HEK293 (cell line): ENCODE data around the gene PTH2R.
"Not testable (repeated sequence)": the region's sequence is repeated elsewhere in the genome, so short reads cannot be mapped to it uniquely, and the experiment has no call there.

ENCODE experiments used
- CTCF ChIA-PET: fragments of 350-600 bp; formaldehyde crosslinking; extraction: SDS; loops from one replicate; lab custom pipeline; 2021; ENCODE audit warnings: antibody characterized with exemption; lab: Yijun Ruan, JAX
- POLR2A ChIA-PET: fragments of 300-600 bp; formaldehyde crosslinking; extraction: SDS; loops from one replicate; lab custom pipeline; 2020; ENCODE audit warnings: antibody characterized with exemption, inconsistent platforms; lab: Yijun Ruan, JAX
- H3K27ac ChIP-seq: fragments of 200-500 bp; sonication (Bioruptor generic); 2 replicates; pipeline ENCODE4 v1.5.1; 2014; ENCODE audit warnings: low read depth, low read length, control low read depth, inconsistent platforms; ENCODE audit errors: extremely low read depth
- H3K36me3 ChIP-seq, 2 experiments: fragments of 200-500 bp in 1 of 2; sonication (Bioruptor generic) in 1 of 2; 1 replicate in 1 of 2; 2 replicates in 1 of 2; pipeline ENCODE4 v1.5.1; 2014 to 2017; ENCODE audit warnings: inconsistent platforms in 2 of 2, low read length in 2 of 2; ENCODE audit not compliant: control insufficient read depth in 2 of 2, insufficient read depth in 1 of 2
- H3K4me1 ChIP-seq: fragments of 200-500 bp; sonication (Bioruptor generic); 2 replicates; pipeline ENCODE4 v1.5.1; 2014; ENCODE audit warnings: mild to moderate bottlenecking, low read length, inconsistent platforms; ENCODE audit not compliant: control insufficient read depth, insufficient read depth
- H3K4me3 ChIP-seq: 2 replicates; pipeline ENCODE4 v1.5.1; 2011; ENCODE audit warnings: low read depth, mild to moderate bottlenecking, control low read depth, low read length, moderate library complexity
- H3K9me3 ChIP-seq: fragments of 200-500 bp; sonication (Bioruptor generic); 2 replicates; pipeline ENCODE4 v1.5.1; 2014; ENCODE audit warnings: low read depth, low read length, inconsistent platforms; ENCODE audit not compliant: control insufficient read depth, insufficient read depth
- BCL6B ChIP-seq: fragments of 450-650 bp; formaldehyde crosslinking; IDR thresholded peaks from 2 replicates; pipeline ENCODE4 v1.5.1; 2017; ENCODE audit warnings: missing biosample characterization, missing genetic modification characterization
- GLI2 ChIP-seq: fragments of 450-650 bp; formaldehyde crosslinking; IDR thresholded peaks from 2 replicates; pipeline ENCODE4; 2017; ENCODE audit warnings: missing biosample characterization, missing genetic modification characterization, low read depth, borderline replicate concordance
- HOXC10 ChIP-seq: sonication (generic); formaldehyde crosslinking; IDR thresholded peaks from 2 replicates; pipeline ENCODE4 v1.8.1; 2023; ENCODE audit warnings: mild to moderate bottlenecking, missing genetic modification reagents
- REPIN1 ChIP-seq: fragments of 450-650 bp; formaldehyde crosslinking; IDR thresholded peaks from 2 replicates; pipeline ENCODE4 v1.5.1; 2017; ENCODE audit warnings: missing biosample characterization, missing genetic modification characterization, low read depth
- TSHZ1 ChIP-seq: fragments of 450-650 bp; formaldehyde crosslinking; IDR thresholded peaks from 2 replicates; pipeline ENCODE4 v1.5.1; 2016; ENCODE audit warnings: missing biosample characterization, missing genetic modification characterization, borderline replicate concordance
- ZBTB20 ChIP-seq: fragments of 450-650 bp; formaldehyde crosslinking; IDR thresholded peaks from 2 replicates; pipeline ENCODE4 v1.5.1; 2016; ENCODE audit warnings: missing biosample characterization, missing genetic modification characterization
- ZBTB21 ChIP-seq: fragments of 450-650 bp; formaldehyde crosslinking; IDR thresholded peaks from 2 replicates; pipeline ENCODE4 v1.5.1; 2017; ENCODE audit warnings: missing biosample characterization, missing genetic modification characterization
- ZBTB7A ChIP-seq: fragments of 450-650 bp; formaldehyde crosslinking; IDR thresholded peaks from 2 replicates; pipeline ENCODE4 v1.5.1; 2016; ENCODE audit warnings: low read depth, missing biosample characterization, missing genetic modification characterization
- ZEB2 ChIP-seq: fragments of 450-650 bp; formaldehyde crosslinking; IDR thresholded peaks from 2 replicates; pipeline ENCODE4 v1.5.1; 2016; ENCODE audit warnings: missing biosample characterization, missing genetic modification characterization
- ZFP3 ChIP-seq: fragments of 450-650 bp; formaldehyde crosslinking; IDR thresholded peaks from 2 replicates; pipeline ENCODE4 v1.5.1; 2016; ENCODE audit warnings: low read depth, missing biosample characterization, missing genetic modification characterization
- ZNF146 ChIP-seq: fragments of 450-650 bp; formaldehyde crosslinking; IDR thresholded peaks from 2 replicates; pipeline ENCODE4 v1.5.1; 2016; ENCODE audit warnings: missing biosample characterization, missing genetic modification characterization
- ZNF16 ChIP-seq: fragments of 450-650 bp; formaldehyde crosslinking; IDR thresholded peaks from 2 replicates; pipeline ENCODE4 v1.5.1; 2016; ENCODE audit warnings: low read depth, missing biosample characterization, missing genetic modification characterization
- ZNF174 ChIP-seq: fragments of 450-650 bp; formaldehyde crosslinking; IDR thresholded peaks from 2 replicates; pipeline ENCODE4 v1.5.0; 2017; ENCODE audit warnings: missing biosample characterization, mild to moderate bottlenecking, missing genetic modification characterization
- ZNF202 ChIP-seq: fragments of 450-650 bp; formaldehyde crosslinking; IDR thresholded peaks from 2 replicates; pipeline ENCODE4 v1.5.1; 2016; ENCODE audit warnings: missing biosample characterization, missing genetic modification characterization, borderline replicate concordance
- ZNF214 ChIP-seq: fragments of 450-650 bp; formaldehyde crosslinking; IDR thresholded peaks from 2 replicates; pipeline ENCODE4 v1.5.1; 2017; ENCODE audit warnings: missing biosample characterization, mild to moderate bottlenecking, missing genetic modification characterization, borderline replicate concordance
- ZNF585B ChIP-seq: fragments of 450-650 bp; formaldehyde crosslinking; IDR thresholded peaks from 2 replicates; pipeline ENCODE4 v1.5.1; 2016; ENCODE audit warnings: missing biosample characterization, missing genetic modification characterization
- TF ChIP-seq, protein P1 (sequence below): fragments of 450-650 bp; formaldehyde crosslinking; IDR thresholded peaks from 2 replicates; pipeline ENCODE4 v1.5.1; 2016; ENCODE audit warnings: missing biosample characterization, missing genetic modification characterization, borderline replicate concordance

The PTH2R gene

DNA sequence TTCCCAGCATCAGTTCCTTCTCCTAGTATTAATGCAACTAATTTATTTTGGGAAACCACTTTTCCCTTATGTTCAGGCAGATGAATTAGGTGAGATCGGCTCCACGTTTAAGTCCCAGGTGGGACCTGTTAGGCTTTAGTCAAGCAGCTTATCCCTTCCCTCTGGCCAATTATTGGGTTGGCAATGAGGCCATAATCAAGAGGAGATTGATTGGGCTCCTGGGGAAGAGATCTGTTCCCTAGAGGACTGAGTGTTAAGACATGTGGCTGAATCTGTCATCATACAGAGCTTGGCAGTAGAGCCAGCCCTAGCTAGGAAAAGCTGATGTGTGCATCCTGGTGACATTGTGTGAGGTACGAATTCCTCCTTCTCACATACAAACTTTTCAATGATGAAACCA is 104.4 kb downstream of the PTH2R start:
- POLR2A ChIA-PET, result interaction anchor here (0.7 kb wide), 1 partner anchor 87 kb away, joined by 3 read pairs; no protein-coding TSS in a partner anchor

DNA sequence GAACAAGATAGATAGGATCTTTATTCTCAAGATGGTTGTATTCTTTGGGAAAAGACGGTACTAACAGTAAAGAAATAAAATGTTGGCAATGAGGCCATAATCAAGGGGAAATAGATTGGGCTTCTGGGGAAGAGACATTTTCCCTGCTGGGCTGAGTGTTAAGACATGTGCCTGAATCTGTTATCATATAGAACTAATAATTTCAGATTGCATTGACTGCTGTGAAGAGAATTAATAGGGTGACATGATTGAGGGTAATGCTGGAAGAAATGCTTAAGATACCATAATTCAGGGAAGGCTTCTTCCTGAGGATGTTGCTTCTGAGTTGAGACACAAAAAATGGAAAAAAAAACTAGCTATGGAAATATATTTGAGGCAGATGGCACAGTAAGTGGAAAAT is 105.0 kb downstream of the PTH2R start:
- TF ChIP-seq ZNF174 (tag by site-specific recombination) (no peak), ZNF16 (no peak), ZNF214 (tag by site-specific recombination) (no peak), ZBTB7A (tag by site-specific recombination) (no peak), ZBTB20 (no peak), HOXC10 (CRISPR knock-in tag) (no peak)
- TF ChIP-seq, protein P1, sequence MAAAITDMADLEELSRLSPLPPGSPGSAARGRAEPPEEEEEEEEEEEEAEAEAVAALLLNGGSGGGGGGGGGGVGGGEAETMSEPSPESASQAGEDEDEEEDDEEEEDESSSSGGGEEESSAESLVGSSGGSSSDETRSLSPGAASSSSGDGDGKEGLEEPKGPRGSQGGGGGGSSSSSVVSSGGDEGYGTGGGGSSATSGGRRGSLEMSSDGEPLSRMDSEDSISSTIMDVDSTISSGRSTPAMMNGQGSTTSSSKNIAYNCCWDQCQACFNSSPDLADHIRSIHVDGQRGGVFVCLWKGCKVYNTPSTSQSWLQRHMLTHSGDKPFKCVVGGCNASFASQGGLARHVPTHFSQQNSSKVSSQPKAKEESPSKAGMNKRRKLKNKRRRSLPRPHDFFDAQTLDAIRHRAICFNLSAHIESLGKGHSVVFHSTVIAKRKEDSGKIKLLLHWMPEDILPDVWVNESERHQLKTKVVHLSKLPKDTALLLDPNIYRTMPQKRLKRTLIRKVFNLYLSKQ, result no peak
- no peaks in the 10 kb centered on the region for H3K4me1 ChIP-seq
- H3K36me3 ChIP-seq, result no peaks in the 10 kb centered on the region
- no peaks in the 10 kb centered on the region for H3K9me3 ChIP-seq
- ChIA-PET POLR2A (interaction anchor here (0.7 kb wide), 1 partner anchor 86 kb away, joined by 3 read pairs; no protein-coding TSS in a partner anchor), CTCF (no interaction called here)
- H3K4me3 ChIP-seq, result no peak overlapping the region
- H3K27ac ChIP-seq, result no peak overlapping the region

More for the DNA sequence above, 104.4 kb downstream of the PTH2R start:
- H3K4me1 ChIP-seq, result no peaks in the 10 kb centered on the region
- H3K27ac ChIP-seq, result no peak overlapping the region
- H3K9me3 ChIP-seq, result no peaks in the 10 kb centered on the region
- TF ChIP-seq BCL6B (no peak), ZFP3 (tag by site-specific recombination) (no peak), GLI2 (no peak), TSHZ1 (tag by site-specific recombination) (no peak), ZNF146 (tag by site-specific recombination) (no peak), ZBTB21 (tag by site-specific recombination) (no peak), ZEB2 (tag by site-specific recombination) (no peak), ZNF202 (tag by site-specific recombination) (no peak)
- CTCF ChIA-PET, result interaction anchor here (1.6 kb wide), 1 partner anchor 10 kb away, joined by 7 read pairs; no protein-coding TSS in a partner anchor
- H3K36me3 ChIP-seq, result no peaks in the 10 kb centered on the region
- no peak overlapping the region for H3K4me3 ChIP-seq

DNA sequence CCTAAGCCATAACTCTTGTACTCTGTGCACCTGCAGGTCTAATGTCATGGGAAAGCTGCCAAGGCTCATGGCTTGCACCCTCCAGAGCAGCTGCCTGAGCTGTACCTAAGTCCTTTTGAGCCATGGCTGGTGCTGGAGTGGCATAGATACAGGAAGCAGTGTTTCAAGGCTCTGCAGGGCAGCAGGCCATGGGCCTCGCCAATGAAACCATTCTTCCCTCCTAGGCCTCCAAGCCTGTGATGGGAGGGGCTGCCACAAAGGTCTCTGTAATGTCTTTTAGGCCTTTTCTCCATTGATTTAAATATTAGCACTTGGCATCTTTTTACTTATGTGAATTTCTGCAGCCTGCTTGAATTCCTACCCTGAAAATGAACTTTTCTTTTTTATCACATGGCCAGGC is 108.5 kb downstream of the PTH2R start:
- POLR2A ChIA-PET, result no interaction called here

GRCh38 chr2:208523069-208523468 is 116.5 kb downstream of the PTH2R start:
- H3K27ac ChIP-seq, H3K4me1 ChIP-seq, POLR2A ChIA-PET, H3K4me3 ChIP-seq, H3K9me3 ChIP-seq, H3K36me3 ChIP-seq, CTCF ChIA-PET: not testable (repeated sequence)

More for the DNA sequence above, 108.5 kb downstream of the PTH2R start:
- Histone ChIP-seq H3K36me3 (no peaks in the 10 kb centered on the region), H3K4me3 (no peak overlapping the region), H3K27ac (no peak overlapping the region), H3K4me1 (no peaks in the 10 kb centered on the region), H3K9me3 (no peaks in the 10 kb centered on the region)
- TF ChIP-seq REPIN1 (tag by site-specific recombination) (no peak), ZNF585B (tag by site-specific recombination) (peak; percentile 75)
- CTCF ChIA-PET, result no interaction called here

DNA sequence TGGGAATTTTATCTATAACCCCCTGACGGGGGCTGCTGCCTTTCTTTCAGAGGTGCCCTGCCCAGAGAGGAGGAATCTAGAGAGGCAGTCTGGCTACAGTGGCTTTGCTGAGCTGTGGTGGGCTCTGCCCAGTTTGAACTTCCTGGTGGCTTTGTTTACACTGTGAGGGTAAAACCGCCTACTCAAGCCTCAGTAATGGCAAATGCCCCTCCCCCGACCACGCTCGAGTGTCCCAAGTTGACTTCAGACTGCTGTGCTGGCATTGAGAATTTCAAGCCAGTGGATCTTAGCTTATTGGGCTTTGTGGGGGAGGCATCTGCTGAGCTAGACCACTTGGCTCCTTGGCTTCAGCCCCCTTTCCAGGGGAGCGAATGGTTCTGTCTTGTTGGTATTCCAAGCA is 118.6 kb downstream of the PTH2R start:
- H3K9me3 ChIP-seq, CTCF ChIA-PET, H3K4me1 ChIP-seq, H3K36me3 ChIP-seq, H3K4me3 ChIP-seq, H3K27ac ChIP-seq, POLR2A ChIA-PET: not testable (repeated sequence)
